Fibroblast of the aortic adventitia (primary cell): ENCODE data around the gene PNO1. TPM values are rescaled to one million over a fixed set of nuclear protein-coding genes. Genes with fewer than 3 reads are reported as not detected.

Experiments
- DNase-seq: peaks from one replicate; pipeline ENCODE4 v3.0.0-alpha.2; 2010; ENCODE audit warnings: low read depth
- H3K4me3 ChIP-seq: 2 replicates; pipeline ENCODE4 v1.5.1; 2011; ENCODE audit warnings: low read depth, mild to moderate bottlenecking, control low read depth, low read length, moderate library complexity
- CTCF ChIP-seq: IDR thresholded peaks from 2 replicates; pipeline ENCODE4 v1.5.1; 2011; ENCODE audit warnings: mild to moderate bottlenecking, low read length, control low read depth, inconsistent platforms; ENCODE audit not compliant: insufficient read depth
- total RNA-seq: library from RNA; depleted of rRNA; stranded (reverse); fragments of >200 nt; gene quantifications from 2 replicates; pipeline ENCODE4 v1.2.3, GENCODE V29; 2012; ENCODE audit warnings: low replicate concordance

Gene PNO1
- total RNA-seq, 1 donor, result 9.5 TPM

DNA sequence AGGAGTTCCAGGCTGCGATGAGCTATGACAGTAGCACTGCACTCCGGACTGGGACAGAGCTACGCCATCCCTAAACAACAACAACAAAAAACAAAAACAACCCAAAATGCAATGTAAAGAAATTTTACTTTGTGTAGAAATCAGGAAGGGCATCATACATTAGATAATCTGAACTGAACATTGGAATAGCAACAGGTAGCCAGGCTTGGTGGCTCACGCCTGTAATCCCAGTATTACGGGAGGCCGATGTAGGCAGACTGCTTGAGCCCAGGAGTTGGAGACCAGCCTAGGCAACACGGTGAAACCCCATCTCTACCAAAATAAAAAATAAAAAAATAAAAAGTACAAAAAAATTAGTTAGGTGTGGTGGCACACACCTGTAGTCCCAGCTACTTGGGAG, 2.1 kb upstream of the PNO1 start:
- no peak for TF ChIP-seq CTCF
- no peak for DNase-seq
- H3K4me3 ChIP-seq, result no peak overlapping the region

GRCh38 chr2:68156419-68156818, 1.3 kb upstream of the PNO1 start:
- no peak for TF ChIP-seq CTCF
- peak overlapping the region; percentile 95 for H3K4me3 ChIP-seq
- no peak for DNase-seq

DNA sequence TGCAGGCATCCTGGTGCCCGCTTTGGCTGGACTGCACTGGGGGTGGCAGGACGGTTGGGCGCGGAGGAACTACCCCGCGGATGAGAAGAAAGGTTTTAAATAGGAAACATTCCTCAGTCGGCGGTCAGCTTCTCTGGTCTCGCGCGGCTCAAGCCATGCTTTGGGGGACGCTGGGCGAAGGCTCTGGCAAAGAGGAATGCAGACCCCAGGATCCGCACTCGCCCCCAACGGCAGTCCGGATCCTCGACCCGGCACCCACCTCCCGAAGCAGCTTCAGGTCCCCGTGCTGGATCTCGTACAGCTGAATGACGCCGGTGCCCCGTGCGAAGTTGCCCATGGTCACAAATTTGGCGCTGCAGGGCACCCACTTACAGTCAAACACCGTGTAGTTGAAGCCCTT, 686 bp upstream of the PNO1 start:
- no peak for DNase-seq
- no peak for TF ChIP-seq CTCF
- H3K4me3 ChIP-seq, result peak overlapping the region; percentile 95

DNA sequence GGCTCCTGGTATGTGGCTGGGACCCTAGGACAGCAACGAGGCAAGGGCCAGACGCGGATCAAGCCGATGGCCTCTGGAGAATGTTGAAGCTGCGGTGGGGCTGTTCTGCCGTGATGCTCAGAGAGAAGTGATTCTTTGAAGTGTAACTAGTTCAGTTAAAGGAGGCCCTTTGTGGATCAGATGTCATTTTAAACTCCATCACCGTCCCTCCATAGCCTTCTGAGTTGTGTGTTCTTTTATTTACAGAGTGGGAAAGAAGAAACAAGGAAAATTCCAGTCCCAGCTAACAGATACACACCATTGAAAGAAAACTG, 403 bp downstream of the PNO1 start:
- TF ChIP-seq CTCF, result no peak
- DNase-seq, result no peak
- peak overlapping the region; percentile 96 for H3K4me3 ChIP-seq

- no peak for DNase-seq
These were observed 6.0 kb downstream of the PNO1 start for GRCh38 chr2:68163641-68164040.

DNA sequence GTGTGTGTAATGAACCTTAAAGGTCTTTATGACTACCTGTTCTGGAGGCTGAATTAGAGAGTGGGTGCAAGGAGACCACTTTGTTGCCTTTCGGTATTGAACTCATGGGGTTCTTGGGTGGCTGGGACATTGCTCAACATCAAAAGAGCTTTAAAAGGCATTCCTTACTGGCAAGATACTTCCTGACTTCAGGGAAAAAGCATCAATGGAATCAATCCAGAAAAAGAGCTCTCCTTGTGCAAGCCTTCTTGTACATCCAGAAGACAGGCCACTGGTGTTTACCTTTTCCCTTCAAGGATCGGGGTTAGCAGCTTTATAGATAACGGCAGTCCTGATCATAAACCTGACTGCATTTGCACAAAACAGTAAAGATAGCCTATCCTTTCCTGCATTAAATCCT, 9.5 kb downstream of the PNO1 start:
- TF ChIP-seq CTCF, result no peak
- DNase-seq, result peak; percentile 18
- no peak overlapping the region for H3K4me3 ChIP-seq

More at GRCh38 chr2:68163641-68164040, 6.0 kb downstream of the PNO1 start:
- no peak overlapping the region for H3K4me3 ChIP-seq
- no peak for TF ChIP-seq CTCF

DNA sequence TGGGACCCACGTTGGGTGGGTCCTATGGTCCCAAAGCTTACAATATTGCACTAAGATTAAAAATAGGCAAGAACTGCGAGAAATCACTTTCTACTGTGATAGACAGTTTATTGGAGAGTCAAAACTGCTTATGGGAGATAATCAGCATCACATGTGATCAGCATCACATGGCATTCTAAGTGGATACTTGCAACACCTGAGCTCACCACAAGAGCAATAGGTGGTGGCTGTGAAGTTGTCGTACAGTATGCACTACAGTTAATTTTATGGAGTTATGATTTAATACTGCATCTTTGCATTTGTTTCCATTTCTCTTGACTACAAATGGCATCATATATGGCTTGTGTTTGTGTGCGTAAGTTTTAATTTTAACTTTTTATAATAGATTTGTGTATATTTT, 11.6 kb downstream of the PNO1 start:
- peak; percentile 13 for TF ChIP-seq CTCF
- H3K4me3 ChIP-seq, result no peak overlapping the region
- no peak for DNase-seq
